HG02840 (cell line): ENCODE data around the gene DCLK1.

Source experiments
- ATAC-seq: cut with Tn5 transposase; IDR thresholded peaks from one replicate; pipeline ENCODE4 v1.9.1; 2021; ENCODE audit warnings: mild to moderate bottlenecking, moderate library complexity, moderate number of reproducible peaks; ENCODE audit not compliant: unreplicated experiment, low FRiP score

Gene DCLK1

DNA sequence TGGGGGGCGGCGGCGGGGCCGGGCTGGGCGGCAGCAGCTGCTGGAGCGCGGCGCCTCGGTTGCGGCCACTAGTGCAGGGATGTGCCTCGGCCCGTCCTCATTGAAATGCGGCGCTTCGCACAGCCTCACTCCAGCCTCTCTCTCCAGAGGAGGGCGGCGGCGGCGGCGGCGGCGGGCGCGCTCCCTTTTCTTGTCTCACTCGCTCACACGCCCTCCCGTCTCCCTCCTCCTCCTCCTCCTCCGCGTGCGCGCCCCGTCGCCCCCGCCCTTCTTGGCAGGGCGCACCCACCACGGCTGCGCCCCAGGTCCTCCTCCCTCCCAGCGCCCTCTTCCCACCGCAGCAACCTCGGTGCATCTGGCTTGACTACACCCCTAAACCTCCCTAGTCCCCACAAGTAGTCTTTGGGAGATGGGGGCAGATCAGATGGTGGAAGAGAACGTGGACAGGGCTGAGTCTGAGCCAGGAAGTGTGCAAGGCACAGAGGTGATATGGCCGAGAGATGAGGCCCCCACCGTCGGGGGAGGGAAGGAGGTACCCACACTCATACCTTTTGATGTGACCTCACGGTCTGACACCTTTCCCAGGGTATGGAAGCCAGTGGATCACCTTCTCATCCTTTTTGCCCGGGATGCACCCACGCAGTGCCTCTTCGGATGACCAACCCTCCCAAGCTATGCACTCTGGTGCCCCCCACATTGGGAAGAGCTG lies at the start of gene DCLK1:
Gene DCLK1 (minus strand): TSS at position 161 of the 709 bp plus-strand sequence.
- no peak for ATAC-seq

DNA sequence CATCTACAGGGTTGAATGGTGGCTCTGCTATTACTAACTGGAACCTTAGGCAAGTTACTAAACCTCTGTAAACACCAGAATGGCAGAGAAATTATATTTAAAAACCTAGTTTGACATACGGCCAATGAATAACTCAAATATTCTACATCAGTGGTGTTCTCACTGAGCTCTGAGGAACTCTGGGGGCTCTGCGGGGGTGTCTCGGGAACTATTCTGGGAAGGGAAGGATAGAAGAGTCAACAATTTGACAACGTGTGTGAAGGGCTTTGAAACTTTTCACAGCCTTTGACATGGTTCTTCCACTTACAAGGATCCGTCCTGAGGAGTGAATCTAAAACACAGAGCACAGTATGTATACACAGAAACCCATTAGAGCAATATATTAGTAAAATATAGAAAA lies 44.4 kb upstream of the DCLK1 start:
- no peak for ATAC-seq

DNA sequence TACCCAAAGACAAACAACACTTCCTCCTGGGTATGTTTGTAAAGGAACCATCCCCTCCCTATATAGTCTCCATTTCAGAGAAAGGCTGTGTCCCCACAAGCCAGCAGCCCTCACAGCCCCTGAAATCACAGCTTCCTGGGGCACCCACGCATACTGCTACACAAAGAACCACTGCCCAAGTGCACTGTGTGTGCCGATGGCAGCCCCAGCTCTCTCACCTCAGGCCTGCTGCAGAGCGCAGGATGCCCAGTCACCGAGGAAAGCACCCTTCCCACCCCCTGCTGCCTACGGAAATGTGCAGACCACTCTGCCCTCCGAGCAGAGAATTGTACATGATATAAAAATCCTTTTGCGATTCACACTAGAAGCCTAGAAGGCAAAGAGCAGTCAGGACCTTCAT lies 43.7 kb upstream of the DCLK1 start:
- no peak for ATAC-seq

DNA sequence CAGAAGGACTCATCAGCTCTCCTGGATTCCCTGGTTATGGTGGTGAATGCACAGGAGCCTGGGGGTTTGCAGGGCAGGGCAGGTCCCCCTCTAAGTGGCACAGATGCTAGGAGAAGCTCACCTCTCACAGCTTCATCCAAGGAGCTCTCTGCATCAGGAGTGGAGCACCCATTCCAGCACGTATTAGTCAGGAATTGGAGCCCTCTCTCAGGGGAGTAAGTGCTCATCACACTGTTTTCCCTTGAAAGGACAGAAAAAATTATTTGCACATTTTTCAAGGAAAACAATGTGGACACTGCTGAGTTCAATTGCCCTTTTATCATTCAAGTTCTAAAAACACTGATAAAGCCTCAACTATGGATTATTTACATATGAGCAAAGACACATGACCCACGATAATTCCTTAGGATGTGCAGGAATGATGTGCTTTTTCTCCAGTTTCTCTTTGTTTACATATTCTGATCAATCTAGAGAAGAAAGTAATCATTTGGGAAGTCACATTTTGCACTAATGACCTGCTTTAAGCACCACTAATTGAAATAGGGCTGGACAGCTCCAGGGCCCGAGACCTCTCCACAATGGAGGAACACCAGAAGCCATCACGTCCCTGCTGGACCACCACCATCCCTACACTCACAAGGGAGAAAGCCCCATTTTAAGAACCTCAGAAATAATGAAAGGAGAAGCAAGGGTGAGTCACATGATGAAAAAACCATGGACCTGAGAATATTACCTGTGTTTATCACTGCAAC lies 42.6 kb upstream of the DCLK1 start:
- no peak for ATAC-seq

DNA sequence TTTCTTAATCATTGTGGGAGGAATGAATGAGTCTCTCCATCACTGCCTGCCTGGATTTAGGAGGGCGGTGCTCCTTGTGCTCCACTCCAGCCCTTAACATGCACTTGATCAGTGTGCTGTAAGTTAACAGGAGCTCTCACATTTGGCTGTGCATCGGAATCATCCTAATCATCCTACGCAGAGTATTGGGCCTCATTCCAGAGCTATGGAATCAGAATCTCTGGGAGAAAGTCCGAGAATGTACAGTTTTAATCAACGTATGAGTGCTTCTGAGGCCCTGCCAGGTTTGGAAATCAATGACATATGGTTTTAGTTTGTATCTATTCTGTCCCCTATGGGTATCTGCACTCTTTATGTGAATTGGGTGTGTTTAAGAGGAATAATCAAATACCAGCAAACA lies 34.9 kb upstream of the DCLK1 start:
- ATAC-seq, result no peak

DNA sequence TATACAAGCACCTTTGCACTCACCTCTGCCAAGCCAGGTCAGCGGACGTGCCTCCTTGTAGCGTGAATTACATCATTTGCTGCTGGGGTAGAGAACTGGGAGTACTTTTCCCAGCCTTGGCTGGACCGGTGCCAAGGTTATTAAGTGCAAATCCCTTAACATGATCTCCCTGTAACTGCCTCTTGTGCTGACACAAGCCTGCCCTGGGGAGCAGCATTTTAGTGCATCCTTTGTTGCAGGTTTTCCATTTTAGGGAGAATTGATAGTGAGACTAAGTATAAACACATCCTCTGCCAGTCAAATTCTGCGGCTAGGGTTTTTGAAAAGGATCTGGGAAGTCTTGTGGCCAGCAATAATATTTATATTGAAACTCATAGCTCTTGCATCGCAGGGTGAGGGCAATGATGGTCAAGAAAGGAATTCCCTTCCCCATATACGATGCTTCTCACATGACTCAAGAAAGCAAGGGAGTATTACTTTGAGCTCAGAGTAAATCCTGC lies 32.7 kb upstream of the DCLK1 start:
- ATAC-seq, result no peak

DNA sequence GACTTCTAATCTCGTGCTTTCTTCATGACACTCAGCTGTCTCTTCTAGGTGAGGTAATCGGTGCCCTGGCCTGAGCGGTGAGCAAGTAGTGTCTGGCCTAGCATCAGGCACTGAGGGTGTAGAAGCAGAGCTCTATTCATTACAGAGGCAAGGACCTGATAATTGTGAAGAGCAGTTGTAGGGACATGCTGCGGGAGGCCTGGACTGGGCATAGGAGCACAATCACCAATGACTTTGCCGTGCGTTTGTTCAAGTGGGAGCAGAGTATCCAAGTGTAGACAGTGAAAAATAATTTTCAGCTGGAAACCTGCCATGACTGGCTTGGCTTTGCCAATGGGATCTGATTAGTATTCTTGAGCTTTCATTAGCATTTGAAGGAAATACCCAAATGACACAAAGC lies 32.1 kb upstream of the DCLK1 start:
- ATAC-seq, result no peak

DNA sequence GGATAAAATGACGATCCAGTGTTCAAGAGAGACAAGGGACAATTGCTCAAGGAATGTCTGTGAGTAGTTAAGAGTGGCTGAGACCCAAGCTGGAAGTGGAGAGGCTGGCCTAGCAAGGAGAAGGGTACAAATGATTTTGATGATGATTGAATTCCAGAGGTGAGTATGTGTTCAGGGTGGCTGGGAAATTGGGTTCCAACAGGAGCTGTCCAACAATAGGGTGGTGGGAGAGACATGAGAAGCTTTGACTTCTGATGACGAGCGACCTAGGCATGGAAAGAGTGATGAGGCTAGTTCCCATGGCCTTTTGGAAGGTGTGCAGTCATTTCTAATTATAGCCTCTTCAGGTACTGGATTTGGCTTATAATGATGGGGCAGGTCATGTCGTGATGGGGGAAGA lies 29.1 kb upstream of the DCLK1 start:
- no peak for ATAC-seq

DNA sequence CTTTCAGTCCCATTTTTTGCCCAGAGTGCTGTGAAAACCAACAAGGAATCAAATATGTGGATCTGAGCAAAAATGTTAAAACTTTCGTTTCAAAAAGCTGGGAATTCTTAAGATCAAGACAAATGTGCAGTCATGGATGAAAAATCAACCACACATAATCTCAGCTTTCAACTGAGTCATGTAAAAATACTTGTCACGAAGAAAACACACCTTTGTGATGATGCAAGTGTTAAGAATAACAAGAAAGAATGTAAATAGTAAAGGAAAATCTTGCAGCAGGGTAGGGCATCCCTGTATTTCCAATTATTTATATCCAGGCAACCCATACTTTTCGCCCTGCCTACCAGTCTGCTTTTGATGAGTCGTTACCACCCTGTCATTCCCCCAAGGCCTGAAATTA lies 27.4 kb upstream of the DCLK1 start:
- ATAC-seq, result no peak

DNA sequence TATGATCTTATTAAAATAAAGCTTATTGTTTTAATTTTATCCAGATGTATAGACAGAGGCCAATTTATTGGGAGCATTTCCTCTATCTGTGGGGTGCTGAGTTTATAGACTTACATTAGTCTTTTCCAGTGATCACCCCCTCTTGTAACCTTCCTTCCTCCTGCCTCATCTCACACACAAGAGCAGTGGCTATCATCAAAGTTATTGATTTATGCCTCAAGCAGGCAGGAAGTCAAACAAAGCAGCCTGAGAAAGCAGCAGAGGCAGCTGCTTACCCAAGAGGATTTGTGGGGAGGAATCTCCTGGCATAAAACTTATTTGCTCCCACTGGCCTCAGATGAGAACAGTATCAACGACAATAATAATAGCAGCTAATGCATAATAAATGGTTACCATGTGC lies 26.3 kb upstream of the DCLK1 start:
- no peak for ATAC-seq

DNA sequence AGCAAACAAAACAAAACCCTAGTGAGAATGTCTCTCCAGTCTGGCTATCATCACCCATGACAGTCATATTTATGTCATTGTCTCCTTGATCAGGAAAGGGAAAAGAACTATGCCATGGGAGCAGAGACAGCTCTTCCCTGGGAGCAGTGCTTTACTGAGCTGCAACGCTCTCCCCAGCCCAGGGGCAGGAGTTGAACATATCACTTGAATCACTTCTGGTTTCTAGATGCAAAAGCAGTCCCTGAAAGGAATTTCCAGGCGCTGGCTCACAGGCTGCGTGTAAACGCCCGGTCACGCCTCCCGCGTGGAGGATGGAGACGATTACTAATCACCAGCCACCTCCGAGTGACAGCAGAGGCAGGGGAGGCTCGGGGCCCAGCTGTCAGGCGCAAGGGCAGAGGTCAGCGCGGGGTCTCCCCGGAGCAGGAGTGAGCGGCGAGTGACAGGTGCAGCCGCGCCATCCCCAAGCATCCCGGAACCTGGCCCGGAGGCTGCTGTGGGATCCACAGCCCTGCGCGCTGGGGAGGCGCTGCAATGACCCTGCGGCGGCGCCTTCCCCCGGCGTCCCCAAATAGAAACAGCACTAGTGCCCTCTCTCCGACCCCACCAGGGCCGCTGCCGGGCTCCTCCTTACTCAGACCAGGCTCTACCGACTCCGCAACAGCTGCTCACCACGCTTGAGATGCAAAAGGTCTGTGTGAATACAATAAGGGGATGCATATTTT lies 23.5 kb upstream of the DCLK1 start:
- ATAC-seq, result no peak

DNA sequence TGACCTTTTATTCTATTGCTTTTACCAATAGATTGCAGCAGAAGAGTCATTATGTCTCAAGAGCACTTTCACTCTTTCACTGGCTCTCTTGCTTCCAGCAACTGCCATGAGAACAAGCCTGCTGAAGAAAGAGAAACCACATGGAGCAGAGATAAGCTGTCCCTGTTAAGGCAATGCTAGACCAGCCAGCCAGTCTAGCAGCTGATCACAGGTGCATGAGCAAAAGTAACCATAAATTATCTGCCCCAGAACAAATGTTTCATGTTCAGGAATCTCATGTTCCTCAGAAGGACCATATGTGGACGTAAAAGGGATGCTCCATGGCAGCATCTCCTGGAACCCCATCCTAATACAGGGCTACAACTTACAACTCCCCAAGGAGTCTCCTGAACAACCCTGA lies 20.4 kb upstream of the DCLK1 start:
- ATAC-seq, result no peak

DNA sequence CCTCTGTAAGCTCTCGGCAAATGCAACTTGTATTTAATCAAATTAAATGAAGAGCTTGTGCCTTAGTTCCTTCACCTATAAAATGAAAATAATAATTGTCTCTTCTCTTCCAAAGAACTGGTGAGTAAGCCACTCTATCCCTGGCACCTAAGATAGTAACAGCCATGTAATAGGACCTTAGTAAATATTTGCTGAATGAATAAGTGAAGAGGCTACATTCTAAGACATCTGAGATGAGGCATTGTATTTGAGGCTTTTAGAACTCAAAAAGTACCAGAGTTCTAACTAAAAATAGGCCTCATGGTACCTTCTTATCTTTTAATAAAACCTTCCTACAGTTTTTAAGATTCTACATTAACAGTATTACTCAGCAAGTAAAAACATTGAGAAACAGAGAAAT lies 17.3 kb upstream of the DCLK1 start:
- no peak for ATAC-seq

DNA sequence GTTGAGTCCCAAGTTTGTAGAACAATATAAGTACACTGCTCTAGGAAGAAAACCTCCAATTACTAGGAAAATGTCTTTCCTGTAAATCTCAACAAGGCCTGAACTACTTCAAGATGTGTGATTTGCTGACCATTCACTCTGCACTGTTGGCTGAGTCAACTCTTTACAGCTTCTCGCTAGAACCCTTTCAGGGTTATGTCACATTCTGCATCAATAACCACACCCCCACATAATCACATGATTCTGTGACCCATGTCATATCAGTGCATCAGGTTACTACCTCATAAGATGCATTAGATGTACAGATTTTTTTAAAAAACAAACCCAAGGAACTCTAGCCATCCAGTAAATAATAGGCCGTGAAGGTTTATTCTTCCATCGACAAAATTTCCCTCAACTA lies 16.1 kb upstream of the DCLK1 start:
- no peak for ATAC-seq

DNA sequence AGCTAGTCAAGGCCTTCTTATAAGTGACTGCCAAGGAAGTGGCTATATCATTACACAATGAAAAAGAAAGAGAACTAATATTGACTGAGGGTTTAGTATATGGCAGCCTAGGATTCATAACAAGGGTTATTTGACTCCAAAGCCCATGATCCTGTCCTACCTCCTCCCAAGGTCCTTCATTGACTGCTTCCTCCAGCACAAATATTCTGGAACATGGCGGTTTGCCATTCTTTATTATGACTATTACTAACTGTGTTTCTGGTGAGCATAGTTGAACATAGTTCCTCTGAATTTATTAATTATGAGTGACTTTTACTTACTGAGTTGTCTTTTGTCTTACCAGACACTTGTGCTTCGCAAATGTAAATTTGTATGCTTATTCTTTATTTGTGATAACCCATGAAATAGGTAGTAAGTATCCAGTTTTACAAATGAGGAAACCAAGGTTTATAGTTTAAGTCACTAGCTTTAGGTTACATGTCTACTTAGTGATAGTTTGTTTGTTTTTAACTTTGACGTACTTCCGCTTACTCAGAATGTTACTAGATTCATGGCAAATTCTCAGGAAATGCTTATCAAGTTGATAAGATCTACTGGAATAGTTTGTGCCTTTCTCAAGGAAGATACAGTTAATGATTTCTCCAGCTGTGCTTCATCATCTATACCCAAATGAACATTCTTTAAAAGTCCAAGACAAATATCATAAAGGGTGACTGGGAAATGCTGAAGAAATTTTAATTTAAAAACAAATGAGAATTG lies 15.5 kb upstream of the DCLK1 start:
- ATAC-seq, result no peak

DNA sequence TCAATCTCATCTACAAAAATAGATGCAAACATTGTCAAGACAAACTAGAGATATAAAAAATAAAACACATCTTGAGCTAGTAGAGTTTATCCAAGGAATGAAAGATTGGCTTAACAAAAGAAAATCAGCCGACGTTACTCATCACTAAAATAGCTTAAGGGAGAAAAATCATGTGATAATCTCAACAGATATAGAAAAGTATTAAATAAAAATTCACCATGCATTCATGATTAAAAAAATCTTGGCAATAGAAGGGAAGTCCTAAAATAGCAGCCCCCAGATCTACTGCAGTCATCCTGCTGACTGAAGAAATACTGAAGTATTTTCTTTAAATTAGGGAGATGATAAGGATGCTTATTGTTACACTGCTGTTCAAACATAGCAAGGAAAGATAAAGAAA lies 12.6 kb upstream of the DCLK1 start:
- no peak for ATAC-seq

DNA sequence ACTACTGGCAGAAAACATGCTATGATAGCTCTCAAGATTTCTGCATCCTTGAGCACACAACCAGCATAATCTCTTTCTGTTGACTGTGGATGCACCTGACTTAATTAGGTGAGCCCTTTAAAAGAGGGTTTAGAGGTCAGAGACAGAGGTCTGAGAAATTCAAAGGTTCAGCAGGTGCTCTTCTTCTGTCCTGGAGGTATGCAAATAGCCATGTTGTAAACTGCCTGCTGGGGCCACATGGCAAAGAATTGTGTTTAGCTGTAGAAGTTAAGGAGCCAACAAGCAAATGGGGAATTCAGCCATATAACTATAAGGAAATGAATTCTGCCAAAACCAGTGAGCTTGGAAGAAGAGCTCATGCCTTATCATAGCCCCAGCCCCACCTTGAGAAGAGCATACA lies 11.6 kb upstream of the DCLK1 start:
- ATAC-seq, result no peak

DNA sequence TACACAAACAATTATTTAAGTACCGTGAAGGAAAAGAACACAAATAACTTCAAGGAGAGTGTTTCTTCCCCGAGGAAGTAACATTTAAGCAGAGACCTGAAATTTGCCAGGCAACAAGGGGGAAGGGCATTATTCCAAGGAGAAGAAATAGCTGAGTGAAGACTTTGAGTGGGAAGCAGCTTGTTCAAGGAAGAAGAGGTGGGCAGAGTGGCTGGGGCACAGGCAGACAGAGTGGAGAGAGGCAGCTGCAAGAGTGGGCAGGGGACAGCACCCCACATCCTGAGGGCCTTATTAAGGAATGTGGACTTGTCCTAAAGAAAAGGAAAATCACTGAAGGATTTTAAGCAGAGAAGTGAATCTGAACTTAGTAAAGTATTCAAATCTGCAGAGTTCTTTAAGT lies 4.7 kb upstream of the DCLK1 start:
- ATAC-seq, result no peak

DNA sequence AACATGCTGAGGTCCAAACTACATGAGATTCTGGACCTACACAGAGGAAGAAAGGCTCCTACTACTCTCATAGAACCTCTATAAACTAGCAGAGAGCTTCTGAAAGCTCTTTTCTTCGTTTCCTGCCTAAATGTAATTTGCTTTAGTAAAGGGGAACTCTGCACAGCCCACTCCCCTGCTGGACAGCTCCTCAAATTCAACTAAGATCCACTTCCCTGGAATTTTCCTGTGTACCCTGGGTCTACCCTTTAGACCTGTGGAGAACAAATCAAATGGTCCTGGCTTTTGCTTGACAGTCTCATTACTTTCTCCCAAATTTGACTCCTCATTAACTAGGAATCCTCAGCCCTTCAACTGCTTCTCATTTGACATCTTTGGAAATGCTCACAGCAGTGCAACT lies 3.5 kb upstream of the DCLK1 start:
- ATAC-seq, result no peak

DNA sequence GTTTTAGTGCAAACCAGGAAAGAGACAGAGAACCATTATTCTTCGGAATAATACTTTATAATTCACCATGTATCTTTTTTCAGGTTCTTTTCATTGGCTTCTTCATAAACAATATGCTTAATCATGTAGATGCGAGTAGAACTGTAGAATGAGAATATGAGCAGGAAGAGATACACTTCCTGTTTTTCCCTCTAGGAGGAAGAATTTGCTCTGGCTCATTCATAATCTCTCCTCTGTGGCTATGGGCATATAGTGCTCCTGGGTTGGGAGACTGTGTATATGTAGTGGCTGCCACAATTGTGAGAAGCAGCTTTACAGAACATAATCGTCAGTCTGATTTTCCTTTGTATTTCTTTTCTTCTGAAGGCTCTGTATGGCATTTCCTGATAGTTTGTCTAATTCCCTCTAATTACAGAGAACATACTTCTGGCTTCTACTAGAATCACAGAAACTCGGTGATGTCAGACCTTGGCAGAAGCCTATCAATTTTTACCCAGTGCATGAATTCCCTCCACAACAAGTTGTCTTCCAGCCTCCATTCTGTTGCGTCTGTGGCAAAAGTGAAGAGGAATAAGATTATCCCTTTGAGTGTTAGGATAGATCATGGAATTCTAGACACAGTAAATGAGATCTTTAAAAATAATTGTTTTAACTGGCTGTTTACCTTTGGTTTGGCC lies 2.9 kb upstream of the DCLK1 start:
- no peak for ATAC-seq
